Activated CD4-positive, CD25-positive, alpha-beta regulatory T cell treated with anti-CD3 and anti-CD28 coated beads, Interleukin-2, amount 50 U/mL, for 72 hours (primary cell): ENCODE results near the gene SPAG6.

ENCODE experiments used
- DNase-seq: peaks from one replicate; pipeline ENCODE4 v3.0.0; 2021

SPAG6 gene

GRCh38 chr10:22436893-22437619, 91.8 kb downstream of the SPAG6 start:
- peak; percentile 79 for DNase-seq

- DNase-seq = no peak
These were observed 92.6 kb downstream of the SPAG6 start for GRCh38 chr10:22437620-22438588.

- DNase-seq = no peak
These were observed 93.4 kb downstream of the SPAG6 start for GRCh38 chr10:22438711-22439110.

- no peak for DNase-seq
These were observed 96.8 kb downstream of the SPAG6 start for GRCh38 chr10:22442063-22442462.

GRCh38 chr10:22442468-22442867, 97.2 kb downstream of the SPAG6 start:
- DNase-seq = no peak

GRCh38 chr10:22443175-22443901, 98.0 kb downstream of the SPAG6 start:
- no peak for DNase-seq

GRCh38 chr10:22444219-22444788, 99.0 kb downstream of the SPAG6 start:
- DNase-seq = no peak

GRCh38 chr10:22445495-22445894, 100.2 kb downstream of the SPAG6 start:
- DNase-seq = no peak

GRCh38 chr10:22447068-22447467, 101.8 kb downstream of the SPAG6 start:
- DNase-seq = no peak

GRCh38 chr10:22451346-22451745, 106.0 kb downstream of the SPAG6 start:
- DNase-seq = no peak

GRCh38 chr10:22453320-22453719, 108.0 kb downstream of the SPAG6 start:
- no peak for DNase-seq

- DNase-seq = no peak
These were observed 108.8 kb downstream of the SPAG6 start for GRCh38 chr10:22453948-22454591.

- DNase-seq = no peak
These were observed 109.3 kb downstream of the SPAG6 start for GRCh38 chr10:22454634-22455033.

GRCh38 chr10:22455068-22455857, 110.0 kb downstream of the SPAG6 start:
- no peak for DNase-seq

- no peak for DNase-seq
These were observed 111.2 kb downstream of the SPAG6 start for GRCh38 chr10:22456486-22456885.

GRCh38 chr10:22458272-22459038, 113.2 kb downstream of the SPAG6 start:
- no peak for DNase-seq

GRCh38 chr10:22459496-22459895, 114.2 kb downstream of the SPAG6 start:
- no peak for DNase-seq

GRCh38 chr10:22460101-22460500, 114.8 kb downstream of the SPAG6 start:
- no peak for DNase-seq

- no peak for DNase-seq
These were observed 115.5 kb downstream of the SPAG6 start for GRCh38 chr10:22460531-22461403.

GRCh38 chr10:22461891-22462290, 116.6 kb downstream of the SPAG6 start:
- no peak for DNase-seq
